H1 (cell line): Measurements from ENCODE around the gene WDSUB1. TPM values are rescaled to one million over a fixed set of nuclear protein-coding genes. Genes with fewer than 3 reads are reported as not detected.

Experiments used
- CTCF ChIA-PET: fragments of 300-600 bp; sonication (Branson Sonifier 250); formaldehyde crosslinking; loops from one replicate; lab custom pipeline; 2021; ENCODE audit not compliant: partially characterized antibody; lab: Charles Lee
- POLR2A ChIA-PET: fragments of 300-600 bp; sonication (Branson Sonifier 250); formaldehyde crosslinking; loops from one replicate; lab custom pipeline; 2021; ENCODE audit warnings: inconsistent platforms; ENCODE audit not compliant: partially characterized antibody; lab: Charles Lee
- DNase-seq, 2 experiments: peaks; one replicate each; pipeline versions ENCODE4 v3.0.0 to v3.0.0-alpha.2; 2010 to 2022; ENCODE audit warnings: low spot score in 2 of 2, low read depth in 1 of 2, mixed read lengths in 1 of 2
- FAIRE-seq: peaks from 2 replicates; lab custom pipeline; 2011; peaks lifted over from hg19 to GRCh38; lab: Jason Lieb, UNC
- H2AFZ ChIP-seq: 2 replicates; pipeline ENCODE4 v1.8.1; 2012; ENCODE audit warnings: low read length, inconsistent platforms
- H2AK5ac ChIP-seq: 2 replicates; pipeline ENCODE4 v1.6.1; 2013; ENCODE audit warnings: low read depth, low read length
- H2BK120ac ChIP-seq: replicated peaks from 2 replicates; pipeline ENCODE3; 2013; ENCODE audit warnings: low read depth, low read length, inconsistent platforms
- H2BK12ac ChIP-seq: 2 replicates; pipeline ENCODE4 v1.6.1; 2013; ENCODE audit warnings: low read depth, low read length
- H2BK15ac ChIP-seq: 2 replicates; pipeline ENCODE4 v1.6.1; 2013; ENCODE audit warnings: low read length
- H2BK20ac ChIP-seq: 2 replicates; pipeline ENCODE4 v1.6.1; 2013; ENCODE audit warnings: low read length
- H2BK5ac ChIP-seq: 2 replicates; pipeline ENCODE4 v1.6.1; 2013; ENCODE audit warnings: low read depth, low read length
- H3K14ac ChIP-seq: 2 replicates; pipeline ENCODE4 v1.6.1; 2013; ENCODE audit warnings: inconsistent platforms; ENCODE audit not compliant: insufficient read length
- H3K18ac ChIP-seq: 2 replicates; pipeline ENCODE4 v1.6.1; 2013; ENCODE audit warnings: low read length; ENCODE audit errors: extremely low read depth
- H3K23ac ChIP-seq: 2 replicates; pipeline ENCODE4 v1.6.1; 2013; ENCODE audit warnings: inconsistent platforms; ENCODE audit not compliant: insufficient read length
- H3K23me2 ChIP-seq: 2 replicates; pipeline ENCODE4 v1.6.1; 2013; ENCODE audit warnings: low read depth, low read length
- H3K27ac ChIP-seq: 2 replicates; pipeline ENCODE4 v1.6.1; 2011; ENCODE audit warnings: low read depth, low read length, inconsistent platforms
- H3K27me3 ChIP-seq, 4 experiments: replicated peaks in 1 of 4; 1 replicate in 1 of 4; 2 replicates in 3 of 4; pipeline versions ENCODE4 v1.6.1 to v1.8.1; 2011 to 2013; ENCODE audit warnings: low read length in 3 of 4, mild to moderate bottlenecking in 3 of 4, inconsistent platforms in 2 of 4, mixed read lengths in 2 of 4, moderate library complexity in 1 of 4; ENCODE audit not compliant: control insufficient read depth in 3 of 4, insufficient read depth in 3 of 4; ENCODE audit errors: extremely low read depth in 1 of 4
- H3K36me3 ChIP-seq, 4 experiments: 2 replicates each; pipeline versions ENCODE4 v1.6.1 to v1.8.1; 2011 to 2013; ENCODE audit warnings: mild to moderate bottlenecking in 4 of 4, low read length in 3 of 4, moderate library complexity in 2 of 4, control low read depth in 1 of 4, inconsistent platforms in 1 of 4; ENCODE audit not compliant: insufficient read depth in 4 of 4, control insufficient read depth in 2 of 4
- H3K4ac ChIP-seq: replicated peaks from 2 replicates; pipeline ENCODE3; 2013; ENCODE audit warnings: low read length, low read depth, mixed read lengths, inconsistent platforms; ENCODE audit not compliant: insufficient read length
- H3K4me1 ChIP-seq, 4 experiments: replicated peaks in 1 of 4; 1 replicate in 1 of 4; 2 replicates in 3 of 4; pipeline versions ENCODE4 v1.6.1 to v1.8.1; 2011 to 2013; ENCODE audit warnings: low read length in 3 of 4, inconsistent platforms in 2 of 4, mixed read lengths in 1 of 4; ENCODE audit not compliant: insufficient read depth in 4 of 4, control insufficient read depth in 3 of 4
- H3K4me2 ChIP-seq, 2 experiments: 2 replicates each; pipeline versions ENCODE4 v1.6.1 to v1.8.1; 2011 to 2013; ENCODE audit warnings: low read depth in 2 of 2, low read length in 2 of 2, control low read depth in 1 of 2, inconsistent platforms in 1 of 2, mild to moderate bottlenecking in 1 of 2; ENCODE audit not compliant: insufficient read depth in 1 of 2
- H3K4me3 ChIP-seq, 4 experiments: fragments of 200-600, 300-600 bp in 1 of 4; sonication (generic), shearing (Covaris generic), sonication (Bioruptor Twin) in 1 of 4; 2 replicates each; pipeline versions ENCODE4 v1.5.1 to v1.8.1; 2011 to 2016; ENCODE audit warnings: low read length in 4 of 4, low read depth in 3 of 4, control low read depth in 2 of 4, inconsistent platforms in 2 of 4, mild to moderate bottlenecking in 2 of 4, mixed read lengths in 1 of 4, moderate library complexity in 1 of 4; ENCODE audit not compliant: insufficient read depth in 2 of 4; ENCODE audit errors: extremely low read depth in 1 of 4
- H3K56ac ChIP-seq: replicated peaks from 2 replicates; pipeline ENCODE3; 2013; ENCODE audit warnings: low read depth, mild to moderate bottlenecking, mixed read lengths, low read length, inconsistent platforms; ENCODE audit not compliant: insufficient read length
- H3K79me1 ChIP-seq: 2 replicates; pipeline ENCODE4 v1.6.1; 2013; ENCODE audit warnings: low read depth, low read length, control low read depth
- H3K79me2 ChIP-seq, 2 experiments: 2 replicates each; pipeline versions ENCODE4 v1.6.1 to v1.8.1; 2012 to 2013; ENCODE audit warnings: low read length in 2 of 2, mild to moderate bottlenecking in 2 of 2, inconsistent platforms in 1 of 2; ENCODE audit not compliant: insufficient read depth in 2 of 2, control insufficient read depth in 1 of 2
- H3K9ac ChIP-seq, 4 experiments: replicated peaks in 1 of 4; 1 replicate in 1 of 4; 2 replicates in 3 of 4; pipeline versions ENCODE4 v1.6.1 to v1.8.1; 2011 to 2013; ENCODE audit warnings: low read depth in 3 of 4, low read length in 3 of 4, control low read depth in 2 of 4, mild to moderate bottlenecking in 2 of 4, moderate library complexity in 2 of 4, inconsistent platforms in 1 of 4; ENCODE audit errors: extremely low read depth in 1 of 4
- H3K9me3 ChIP-seq, 2 experiments: 2 replicates each; pipeline versions ENCODE4 v1.6.1 to v1.8.1; 2012 to 2013; ENCODE audit warnings: mild to moderate bottlenecking in 2 of 2, moderate library complexity in 2 of 2, control low read depth in 1 of 2, inconsistent platforms in 1 of 2, low read depth in 1 of 2, low read length in 1 of 2, mixed read lengths in 1 of 2; ENCODE audit not compliant: insufficient read depth in 2 of 2
- H4K20me1 ChIP-seq, 2 experiments: replicated peaks in 1 of 2; 2 replicates each; pipeline versions ENCODE3 to v1.8.1; 2011 to 2013; ENCODE audit warnings: inconsistent platforms in 2 of 2, low read length in 2 of 2, mild to moderate bottlenecking in 1 of 2; ENCODE audit not compliant: insufficient read depth in 2 of 2, control insufficient read depth in 1 of 2
- H4K5ac ChIP-seq: 2 replicates; pipeline ENCODE4 v1.6.1; 2013; ENCODE audit warnings: low read length, low read depth, mixed read lengths, inconsistent platforms; ENCODE audit not compliant: insufficient read length
- H4K8ac ChIP-seq: 2 replicates; pipeline ENCODE4 v1.8.0; 2013; ENCODE audit warnings: mild to moderate bottlenecking, moderate library complexity, low read length, inconsistent platforms; ENCODE audit not compliant: insufficient read depth; ENCODE audit errors: extremely low read depth
- H4K91ac ChIP-seq: replicated peaks from 2 replicates; pipeline ENCODE3; 2013; ENCODE audit warnings: low read length, mixed read lengths, inconsistent platforms; ENCODE audit not compliant: insufficient read length
- BACH1 ChIP-seq: IDR thresholded peaks from 2 replicates; pipeline ENCODE4 v1.6.1; 2012; ENCODE audit warnings: low read length, improper control_type of control experiment
- KDM1A ChIP-seq: fragments of 200-600, 300-600 bp; sonication (generic); IDR thresholded peaks from 2 replicates; pipeline ENCODE4 v1.7.1; 2016; ENCODE audit warnings: mild to moderate bottlenecking, low read length, borderline replicate concordance
- KDM4A ChIP-seq: IDR thresholded peaks from one replicate; pipeline ENCODE4 v1.7.1; 2012; ENCODE audit warnings: low read depth, mild to moderate bottlenecking, moderate library complexity, low read length, inconsistent platforms; ENCODE audit not compliant: severe bottlenecking
- KDM5A ChIP-seq: fragments of 200-600 bp; IDR thresholded peaks from 2 replicates; pipeline ENCODE4 v1.7.1; 2012; ENCODE audit warnings: mild to moderate bottlenecking, low read length, inconsistent platforms, mixed read lengths
- TEAD4 ChIP-seq: IDR thresholded peaks from 2 replicates; pipeline ENCODE4 v1.6.1; 2012; ENCODE audit warnings: low read depth, low read length, inconsistent platforms, mixed read lengths
- WGBS, 2 experiments: shearing (Covaris generic) in 1 of 2; methylation state at CpG; one replicate each; pipeline versions ENCODE4 v1.1.6 to v1.1.7; 2013 to 2015; ENCODE audit warnings: low lambda C conversion rate in 2 of 2, mixed read lengths in 2 of 2, inconsistent platforms in 1 of 2, low coverage in 1 of 2, missing lambda C conversion rate in 1 of 2; ENCODE audit not compliant: insufficient replicate concordance in 2 of 2, insufficient coverage in 1 of 2, insufficient read length in 1 of 2; ENCODE audit errors: extremely low coverage in 1 of 2, missing lambda C conversion rate in 1 of 2; 5-methylcytosine and 5-hydroxymethylcytosine counted together
- polyA plus RNA-seq, 7 experiments: library from polyadenylated mRNA; depleted of rRNA in 3 of 7; stranded (reverse) in 5 of 7; unstranded in 2 of 7; fragments of >200 nt in 5 of 7; fragments of 200-250 nt in 2 of 7; gene quantifications; 1 replicate in 5 of 7; 2 replicates in 1 of 7; 4 replicates in 1 of 7; pipeline versions ENCODE4 v1.2.1 to v1.2.3, GENCODE V29; 2011 to 2013; ENCODE audit warnings: missing spikeins in 2 of 7, mixed read lengths in 2 of 7
- total RNA-seq: library from RNA; stranded (reverse); fragmentation: NEBNext Ultra II Directional; extraction: Animal tissue kit (Norgen Biotek cat#: 25700); gene quantifications from 2 replicates; pipeline ENCODE4 v1.2.1, GENCODE V29; 2021

The WDSUB1 gene
- total and polyA plus RNA-seq, 2 of the 8 experiments (the other 6 are each of a cell fraction or from before 2014, with no cell fraction given), result 5.5 to 8.0 TPM

- H2BK20ac ChIP-seq, result no peak overlapping the region
- TF ChIP-seq BACH1 (no peak), KDM4A (no peak), KDM1A (no peak), KDM5A (no peak), TEAD4 (no peak)
These were observed 5.5 kb downstream of the WDSUB1 start for GRCh38 chr2:159281002-159281401.

More at GRCh38 chr2:159281002-159281401, 5.5 kb downstream of the WDSUB1 start:
- no peak for FAIRE-seq
- Histone ChIP-seq H3K4me3 (no peak overlapping the region), H3K27ac (no peak overlapping the region), H3K27me3 (no peaks in the 10 kb centered on the region; a peak in 1 of 7 replicates), H2AK5ac (no peak overlapping the region), H3K4me2 (no peak overlapping the region), H3K18ac (no peak overlapping the region), H4K91ac (no peak overlapping the region), H2AFZ (no peak overlapping the region), H4K8ac (no peak overlapping the region), H3K79me1 (no peaks in the 10 kb centered on the region; the same call in 1 of the 2 replicates), H3K23ac (no peak overlapping the region), H4K5ac (no peak overlapping the region), H3K79me2 (peaks cover 0 to 7% of the 10 kb centered on the region in 2 experiments; a peak in 2 of 4 replicates), H2BK120ac (no peak overlapping the region), H3K14ac (no peak overlapping the region), H2BK15ac (no peak overlapping the region), H4K20me1 (no peaks in the 10 kb centered on the region), H3K9me3 (no peaks in the 10 kb centered on the region), H3K4me1 (no peaks in the 10 kb centered on the region), H2BK12ac (no peak overlapping the region), H3K9ac (no peak overlapping the region), H2BK5ac (no peak overlapping the region), H3K56ac (no peak overlapping the region), H3K23me2 (peaks cover 2% of the 10 kb centered on the region; the same call in 1 of the 2 replicates), H3K4ac (no peak overlapping the region), H3K36me3 (no peaks in the 10 kb centered on the region)
- CTCF ChIA-PET, result interaction anchor here (0.7 to 1.5 kb wide), 2 partner anchors 18 to 43 kb away, joined by 3 to 4 read pairs; no protein-coding TSS in a partner anchor
- POLR2A ChIA-PET, result interaction anchor here (0.7 kb wide), 1 partner anchor 12 kb away, joined by 4 read pairs; no protein-coding TSS in a partner anchor
- WGBS, 2 experiments, result 99% methylated on average over 6 of the region's 6 CpGs; no CpG with 5 or more reads in 1 of the 2 experiments
- DNase-seq, result no peak
